ENCODE results near the gene COL11A1.

The COL11A1 gene

DNA sequence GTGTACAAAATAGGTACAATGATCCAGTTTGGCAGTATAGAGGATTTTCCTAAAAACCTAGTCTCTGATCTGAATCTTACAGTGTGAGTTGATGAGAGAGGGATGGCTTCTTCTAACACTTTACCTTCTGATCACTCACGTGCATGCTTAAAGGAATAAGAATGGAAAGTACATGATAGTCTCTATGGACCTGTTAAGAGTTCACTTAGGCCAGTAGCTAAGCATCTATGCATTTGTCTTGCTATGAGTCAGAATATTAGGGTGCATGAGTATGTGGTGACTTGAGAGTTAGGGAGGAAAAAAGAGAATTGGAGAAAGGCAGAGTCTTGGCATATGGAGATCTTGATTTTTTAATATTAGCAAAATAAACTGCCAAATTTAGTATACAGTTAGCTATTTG lies 206.3 kb downstream of the COL11A1 start:
- DNase-seq (ENCODE audit: low read depth in 2 of 3, low spot score in 1 of 3): no peak

DNA sequence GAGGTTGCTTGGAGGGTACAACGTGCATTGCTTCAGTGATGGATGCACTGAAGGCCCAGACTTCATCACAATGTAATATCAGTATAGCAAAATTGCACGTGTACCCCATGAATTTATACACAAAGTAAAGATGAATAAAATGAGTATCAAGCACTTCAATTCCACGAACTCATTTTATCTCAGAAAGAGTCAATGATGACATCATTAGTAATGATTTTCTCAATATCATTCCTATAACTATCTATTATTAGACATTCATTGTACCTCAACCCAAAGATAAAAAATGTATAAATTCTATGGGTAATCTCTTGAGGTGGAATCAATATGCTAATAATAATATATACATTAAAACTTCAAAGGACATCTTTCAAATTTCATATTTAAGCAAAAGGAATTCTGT lies 208.4 kb downstream of the COL11A1 start:
- no peak for DNase-seq (ENCODE audit: low read depth in 2 of 3, low spot score in 1 of 3)

DNA sequence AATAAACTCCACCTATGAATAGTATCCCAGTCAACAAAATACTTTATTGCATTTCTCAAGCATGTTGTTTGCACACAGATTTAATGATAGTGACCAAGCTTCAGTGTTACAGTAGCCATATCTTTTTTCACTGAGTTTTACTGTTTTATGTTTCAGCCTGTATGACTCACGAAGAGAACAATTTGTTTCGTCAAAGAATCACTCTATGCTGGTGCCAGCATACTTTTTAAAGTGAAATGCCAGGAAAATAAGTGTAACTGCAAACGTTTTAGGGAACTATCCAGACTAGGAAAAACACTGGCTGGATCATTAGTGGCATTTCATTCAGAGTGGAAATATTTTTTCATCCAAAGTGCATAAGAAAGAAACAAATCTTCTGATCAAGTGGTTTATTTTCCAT lies 210.8 kb downstream of the COL11A1 start:
- no peak for DNase-seq (ENCODE audit: low read depth in 2 of 3, low spot score in 1 of 3)

DNA sequence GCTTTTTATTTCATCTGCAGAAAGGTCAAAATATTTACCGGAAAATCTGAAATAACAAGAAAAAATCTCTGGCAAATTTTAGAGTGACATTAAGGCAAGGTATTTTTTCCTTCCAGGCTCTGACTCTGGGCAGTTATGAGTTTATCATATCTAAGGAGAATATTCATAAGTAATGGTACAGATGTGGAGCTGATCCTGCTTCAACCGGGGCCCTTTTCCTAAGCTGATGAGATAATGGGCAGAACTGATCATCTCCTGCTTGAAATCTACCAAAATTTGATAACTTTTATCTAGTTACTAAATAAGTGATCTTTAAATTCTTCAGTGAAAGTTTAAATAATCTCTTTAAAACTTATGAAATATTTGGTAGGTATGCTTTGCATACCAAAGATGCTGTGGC lies 211.6 kb downstream of the COL11A1 start:
- no peak for DNase-seq (ENCODE audit: low read depth in 2 of 3, low spot score in 1 of 3)

DNA sequence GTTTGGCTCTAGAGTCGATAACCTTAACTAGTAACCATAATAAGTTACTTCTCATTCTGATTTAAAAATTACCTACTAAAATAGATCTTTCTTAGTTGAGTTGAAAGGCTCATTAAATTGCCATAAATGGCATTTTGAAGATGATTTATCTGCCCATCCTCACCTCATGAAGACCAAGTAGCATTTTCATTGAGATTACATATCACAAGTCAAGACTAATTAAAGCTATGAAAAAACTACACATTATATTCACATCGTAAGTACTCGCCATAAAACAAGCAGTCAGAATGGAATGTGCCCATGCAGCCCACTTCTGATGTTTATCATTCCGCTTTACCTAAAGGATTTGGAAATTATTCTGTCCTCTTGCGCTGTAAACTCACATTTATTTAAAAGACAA lies 212.0 kb downstream of the COL11A1 start:
- DNase-seq (ENCODE audit: low read depth in 2 of 3, low spot score in 1 of 3): no peak

DNA sequence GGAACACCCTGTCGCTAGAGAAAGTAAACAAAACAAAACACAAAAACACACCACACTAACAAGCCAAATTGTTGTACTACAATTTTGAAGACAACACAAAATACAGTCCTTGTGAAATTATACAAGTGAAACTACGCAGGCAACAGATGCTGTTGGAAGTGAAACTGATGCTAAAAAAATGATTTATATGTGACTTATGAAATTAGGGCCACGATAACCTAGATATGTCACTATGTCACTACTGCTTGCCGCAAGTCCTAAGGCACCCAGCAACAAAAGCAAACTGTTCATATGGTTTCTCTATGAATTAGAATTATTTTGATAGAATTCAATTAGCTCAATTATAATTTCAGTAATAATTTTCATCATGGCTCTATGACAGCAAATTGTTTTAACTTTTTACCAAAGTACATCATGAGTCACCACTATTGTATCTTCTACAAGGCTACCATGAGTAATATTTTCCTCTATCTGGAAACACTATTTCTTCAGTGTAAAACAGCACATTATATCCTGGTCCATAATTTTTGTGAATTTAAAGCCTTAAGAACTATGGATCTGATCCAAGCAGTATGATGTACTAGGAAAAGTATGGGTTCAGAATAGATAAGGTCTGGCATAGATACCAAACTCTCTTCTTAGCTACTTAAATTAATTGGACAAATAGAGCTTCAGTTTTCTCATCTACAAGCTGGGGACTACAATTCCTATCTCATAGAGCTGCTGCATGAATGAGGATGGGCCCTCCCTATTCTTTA lies 216.3 kb downstream of the COL11A1 start:
- no peak for DNase-seq (ENCODE audit: low read depth in 2 of 3, low spot score in 1 of 3)

DNA sequence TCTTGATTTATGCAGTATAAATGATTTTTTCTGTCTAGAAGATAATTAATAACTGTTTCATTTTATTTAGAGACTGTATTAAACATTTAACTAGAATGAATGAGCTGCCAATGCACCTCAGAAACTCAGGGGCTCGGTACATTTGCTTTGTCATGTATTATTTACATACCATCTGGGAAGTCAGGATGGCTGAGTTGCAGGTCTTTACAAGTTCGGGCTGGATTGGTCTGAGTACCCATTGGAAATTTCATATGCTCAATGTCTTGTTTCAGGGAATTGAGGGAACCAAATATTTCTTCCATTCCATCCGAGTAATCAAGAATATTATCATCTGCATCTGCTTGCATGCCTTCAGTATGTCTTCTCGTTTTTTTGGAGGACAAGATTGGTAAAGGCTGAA lies 221.7 kb downstream of the COL11A1 start:
- DNase-seq (ENCODE audit: low read depth in 2 of 3, low spot score in 1 of 3): no peak

DNA sequence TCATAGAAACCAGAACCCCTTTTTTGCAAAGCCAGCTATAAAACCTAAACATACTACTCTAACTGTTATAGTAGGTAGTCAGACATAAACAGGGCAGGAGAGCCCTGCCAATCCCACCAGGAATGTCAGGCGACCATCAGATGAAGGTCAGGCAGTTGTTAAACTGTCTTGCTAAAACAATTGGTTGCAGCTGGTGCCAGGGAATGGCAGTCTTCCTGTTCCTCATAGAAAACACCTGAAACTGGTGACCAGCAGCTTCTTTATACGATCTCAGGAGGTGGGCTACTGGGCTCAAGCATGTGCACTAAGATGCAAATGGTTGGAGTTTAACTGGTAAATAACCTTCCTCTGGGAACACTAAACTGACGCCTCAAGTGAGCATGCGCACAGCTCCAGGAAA lies 224.1 kb downstream of the COL11A1 start:
- DNase-seq (ENCODE audit: low read depth in 2 of 3, low spot score in 1 of 3): no peak

DNA sequence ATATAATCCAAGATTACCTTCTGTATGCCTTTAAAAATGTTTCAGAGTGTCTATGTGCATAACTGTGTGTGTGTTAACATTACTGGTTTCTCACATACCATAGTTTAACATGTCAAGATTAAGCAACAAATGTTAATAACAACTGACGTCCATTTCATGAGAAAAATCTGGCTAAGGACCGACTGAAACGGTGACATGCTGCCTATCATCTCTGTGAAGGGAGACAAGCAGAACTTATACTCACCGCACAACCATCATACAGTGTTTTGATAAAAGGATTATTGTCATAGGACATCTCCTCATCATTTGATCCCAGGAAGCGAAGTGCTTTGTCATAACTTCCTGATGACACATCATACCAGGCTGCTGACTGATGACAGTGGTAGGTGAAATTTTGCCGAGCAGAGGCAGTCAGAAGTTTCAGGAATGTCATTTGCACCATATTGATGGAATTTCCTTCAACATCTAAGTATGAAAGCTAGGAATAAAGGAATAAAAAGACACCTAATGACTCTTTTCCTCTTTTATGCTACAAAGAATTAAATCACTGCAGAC lies 228.8 kb downstream of the COL11A1 start:
- DNase-seq (ENCODE audit: low read depth in 2 of 3, low spot score in 1 of 3): no peak

DNA sequence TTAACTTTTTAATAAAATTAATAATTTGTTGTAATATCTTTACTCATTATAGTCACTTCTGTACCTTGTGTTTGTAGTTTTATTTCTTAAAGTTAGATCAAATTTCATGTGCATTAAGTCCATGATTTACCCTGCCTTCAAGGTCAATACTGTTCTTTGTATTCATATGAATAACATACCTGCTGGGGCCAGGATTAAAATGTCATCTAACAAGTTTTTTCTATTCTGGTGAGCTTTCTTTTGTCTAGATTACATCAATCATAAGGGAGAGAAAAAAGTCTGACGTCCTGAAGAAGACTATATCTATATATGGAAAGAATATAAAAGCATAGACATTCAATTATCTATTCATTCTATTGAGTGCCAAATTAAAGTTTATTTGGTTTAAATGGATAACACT lies 232.6 kb downstream of the COL11A1 start:
- DNase-seq (ENCODE audit: low read depth in 2 of 3, low spot score in 1 of 3): no peak

DNA sequence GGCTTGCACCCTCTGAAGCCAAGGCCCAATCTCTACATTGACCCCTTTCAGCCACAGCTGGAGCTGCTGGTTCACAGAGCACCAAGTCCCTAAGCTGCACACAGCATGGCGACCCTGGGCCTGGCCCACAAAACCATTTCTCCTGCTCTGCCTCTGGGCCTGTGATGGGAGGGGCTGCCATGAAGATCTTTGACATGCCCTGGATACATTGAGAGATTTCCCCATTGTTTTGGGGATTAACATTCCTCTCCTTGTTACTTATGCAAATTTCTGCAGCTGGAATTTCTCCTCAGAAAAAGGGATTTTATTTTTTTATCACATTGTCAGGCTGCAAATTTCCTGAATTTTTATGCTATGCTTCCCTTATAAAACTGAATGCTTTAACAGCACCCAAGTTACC lies 235.8 kb downstream of the COL11A1 start:
- DNase-seq (ENCODE audit: low read depth in 2 of 3, low spot score in 1 of 3): no peak

DNA sequence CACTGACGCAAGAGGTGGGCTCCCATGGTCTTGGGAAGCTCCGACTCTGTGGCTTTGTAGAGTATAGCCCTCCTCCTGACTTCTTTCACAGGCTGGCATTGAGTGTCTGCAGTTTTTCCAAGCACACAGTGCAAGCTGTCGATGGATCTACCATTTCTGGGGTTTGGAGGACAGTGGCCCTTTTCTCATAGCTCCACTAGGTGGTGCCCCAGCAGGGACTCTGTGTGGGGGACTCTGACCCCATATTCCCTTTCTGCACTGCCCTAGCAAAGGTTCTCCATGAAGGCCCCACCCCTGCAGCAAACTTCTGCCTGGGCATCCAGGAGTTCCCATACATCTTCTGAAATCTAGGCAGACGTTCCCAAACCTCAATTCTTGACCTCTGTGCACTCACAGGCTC lies 236.2 kb downstream of the COL11A1 start:
- DNase-seq (ENCODE audit: low read depth in 2 of 3, low spot score in 1 of 3): no peak

DNA sequence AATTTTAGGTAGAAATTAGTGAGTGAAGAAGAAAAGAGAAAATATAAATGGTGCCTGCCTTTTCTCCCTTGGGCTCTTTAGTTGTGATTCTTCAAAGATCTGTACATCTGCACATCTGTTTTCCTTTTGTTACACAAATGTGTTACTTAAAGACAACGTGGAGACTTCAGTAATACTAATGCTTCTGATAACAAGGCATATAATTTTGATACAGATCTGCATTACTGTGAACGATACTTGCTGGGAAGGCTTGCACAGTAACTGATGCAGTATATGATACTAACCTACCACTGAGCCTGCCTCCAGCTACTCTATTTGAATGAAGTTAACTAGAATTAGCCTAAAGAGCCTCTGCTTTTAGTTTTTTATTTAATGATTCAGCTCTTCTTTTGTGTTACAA lies 244.6 kb downstream of the COL11A1 start:
- DNase-seq (ENCODE audit: low read depth in 2 of 3, low spot score in 1 of 3): no peak

DNA sequence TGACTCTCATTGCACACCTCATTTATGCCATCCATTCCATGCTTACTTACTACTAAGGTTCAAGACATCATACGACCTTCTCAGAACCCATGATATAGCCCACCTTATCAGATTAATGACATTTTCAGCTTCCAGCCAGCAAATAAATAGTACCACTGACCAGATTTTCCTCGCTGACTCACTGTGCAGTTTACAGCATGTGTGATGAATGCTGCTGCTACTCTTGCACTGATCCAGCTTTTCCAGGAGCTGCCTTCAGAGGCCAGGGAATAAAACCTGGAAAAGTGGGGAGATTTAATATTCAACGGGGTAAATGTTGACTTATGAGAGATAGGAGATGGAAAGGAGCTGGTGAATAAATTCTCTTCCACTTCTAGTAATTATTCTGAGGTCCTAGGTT lies 247.1 kb downstream of the COL11A1 start:
- no peak for DNase-seq (ENCODE audit: low read depth in 2 of 3, low spot score in 1 of 3)

DNA sequence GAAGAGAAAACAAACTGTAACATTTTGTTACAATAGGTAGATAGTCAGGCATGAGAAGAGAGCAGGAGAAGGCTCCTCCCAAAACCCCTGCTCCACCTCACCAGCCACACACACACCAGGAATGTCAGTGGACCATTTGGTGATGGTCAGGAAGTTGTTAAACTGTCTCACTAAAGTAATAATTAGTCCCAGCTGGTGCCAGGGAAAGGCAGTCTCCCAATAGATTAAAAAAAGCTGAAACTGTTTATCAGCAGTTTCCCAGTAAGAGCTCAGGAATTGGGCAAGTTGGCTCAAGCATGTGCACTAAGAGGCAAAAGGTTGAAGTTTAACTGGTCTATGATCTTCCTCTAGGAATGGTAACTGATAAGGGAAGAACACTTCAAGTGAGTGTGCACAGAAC lies 249.6 kb downstream of the COL11A1 start:
- DNase-seq (ENCODE audit: low read depth in 2 of 3, low spot score in 1 of 3): no peak

DNA sequence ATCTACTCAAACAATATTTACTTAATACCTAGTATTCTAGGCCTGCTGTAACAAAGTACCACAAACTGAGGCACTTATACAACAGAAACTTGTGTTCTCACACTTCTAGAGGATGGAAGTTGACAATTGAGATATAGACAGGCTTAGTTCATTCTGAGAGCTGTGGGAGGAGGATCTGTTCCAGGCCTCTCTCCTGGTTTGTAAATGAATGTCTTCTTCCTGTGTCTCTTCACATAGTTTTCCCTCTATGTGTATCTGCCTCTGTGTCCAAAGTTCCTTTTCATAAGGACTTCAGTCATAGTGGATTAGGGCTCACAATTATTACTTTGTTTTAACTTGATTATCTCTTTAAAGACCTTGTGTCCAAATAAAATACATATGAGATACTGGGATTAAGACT lies 251.1 kb downstream of the COL11A1 start:
- DNase-seq (ENCODE audit: low read depth in 2 of 3, low spot score in 1 of 3): no peak

DNA sequence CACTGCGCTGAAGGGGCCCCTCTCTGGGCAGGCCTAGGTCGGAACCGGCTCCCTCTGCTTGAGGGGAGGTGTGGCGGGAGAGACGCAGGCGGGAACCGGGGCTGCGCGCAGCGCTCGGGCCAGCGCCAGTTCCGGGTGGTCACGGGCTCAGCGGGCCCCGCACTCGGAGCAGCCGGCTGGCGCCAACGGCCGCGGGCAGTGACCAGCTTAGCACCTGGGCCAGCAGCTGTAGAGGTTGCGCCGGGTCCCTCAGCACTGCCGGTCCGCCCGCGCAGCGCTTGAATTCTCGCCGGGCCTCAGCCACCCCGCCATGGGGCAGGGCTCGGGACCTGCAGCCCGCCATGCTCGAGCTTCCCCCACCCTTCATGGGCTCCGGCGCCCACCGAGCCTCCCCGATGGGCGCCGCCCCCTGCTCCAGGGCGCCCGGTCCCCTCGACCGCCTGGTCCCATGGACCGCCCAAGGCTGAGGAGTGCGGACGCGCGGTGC lies 254.6 kb downstream of the COL11A1 start:
- DNase-seq (ENCODE audit: low read depth in 2 of 3, low spot score in 1 of 3): no peak

DNA sequence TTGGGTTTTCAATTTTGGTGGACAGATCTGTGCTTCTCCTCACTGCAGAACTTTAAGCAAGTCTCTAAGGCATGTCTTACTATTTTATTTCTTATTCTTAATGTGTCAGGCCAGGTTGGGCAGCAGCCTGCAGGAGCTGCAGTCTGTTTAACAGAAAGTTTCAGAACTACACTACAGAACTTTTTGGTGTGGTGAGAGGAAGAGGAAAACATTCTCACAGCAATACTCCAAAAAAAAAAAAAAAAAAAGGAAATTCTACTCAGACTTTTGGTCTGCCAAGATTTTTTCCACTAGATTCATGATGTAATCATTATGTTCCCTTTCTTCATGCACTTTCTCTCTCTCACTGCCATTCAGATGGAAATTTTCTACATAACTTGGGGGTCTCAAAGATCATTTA lies 255.2 kb downstream of the COL11A1 start:
- DNase-seq (ENCODE audit: low read depth in 2 of 3, low spot score in 1 of 3): no peak

DNA sequence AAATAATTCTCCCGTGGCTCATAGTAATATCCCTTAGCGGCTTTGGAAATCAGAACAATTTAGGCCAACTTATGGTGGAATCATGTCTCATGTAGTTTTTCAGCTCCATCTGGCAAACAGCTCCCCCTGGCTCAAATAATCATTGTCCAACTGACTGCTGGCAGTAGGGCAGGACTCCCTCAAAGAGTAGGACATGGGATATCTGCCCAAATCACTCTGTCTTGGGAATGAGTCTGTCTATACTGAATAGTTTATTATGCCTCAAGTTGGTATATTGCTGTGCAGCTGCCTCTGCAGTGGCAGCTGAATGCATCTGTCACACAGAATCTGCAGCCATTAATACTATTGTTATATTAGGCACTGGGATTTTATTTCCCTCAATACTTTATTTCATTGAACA lies 255.7 kb downstream of the COL11A1 start:
- DNase-seq (ENCODE audit: low read depth in 2 of 3, low spot score in 1 of 3): no peak

DNA sequence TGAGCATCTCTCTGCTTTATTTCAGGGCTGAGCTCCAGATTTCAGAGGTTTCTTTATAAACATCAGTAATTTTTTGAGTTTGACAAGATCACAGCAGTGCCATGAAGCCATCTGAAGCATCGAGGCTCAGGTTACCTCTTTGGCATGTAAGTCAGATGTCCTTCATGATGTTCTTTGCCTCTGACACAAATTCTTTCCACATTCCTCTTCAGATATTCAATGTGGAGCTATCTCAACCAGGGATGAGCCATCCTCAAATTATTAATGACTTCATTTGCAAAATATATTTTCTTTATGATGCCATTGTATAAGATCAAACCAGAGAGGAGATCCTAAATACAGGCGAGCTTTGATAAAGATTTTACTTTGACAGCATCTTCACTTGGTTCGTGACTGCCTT lies 256.7 kb downstream of the COL11A1 start:
- DNase-seq (ENCODE audit: low read depth in 2 of 3, low spot score in 1 of 3): no peak

DNA sequence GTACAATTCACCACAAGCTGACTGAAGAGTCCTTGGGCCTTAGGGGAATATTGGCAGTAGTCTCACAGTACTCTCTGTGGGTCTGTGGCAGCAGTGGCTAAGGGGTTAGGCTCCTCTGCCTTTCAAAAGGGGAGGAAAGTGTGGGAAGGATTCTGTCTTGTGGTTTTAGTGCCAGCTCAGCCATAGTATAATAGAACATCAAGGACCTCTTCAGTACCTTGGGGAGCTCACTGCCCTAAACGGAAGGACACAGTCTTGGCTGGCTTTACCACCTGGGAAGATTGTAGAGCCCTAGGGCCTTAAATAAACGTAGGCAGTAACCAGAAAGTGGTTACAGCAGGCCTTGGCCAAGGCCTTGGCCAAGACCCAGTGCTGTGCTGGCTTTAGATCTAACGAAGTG lies 265.7 kb downstream of the COL11A1 start:
- no peak for DNase-seq (ENCODE audit: low read depth in 2 of 3, low spot score in 1 of 3)

DNA sequence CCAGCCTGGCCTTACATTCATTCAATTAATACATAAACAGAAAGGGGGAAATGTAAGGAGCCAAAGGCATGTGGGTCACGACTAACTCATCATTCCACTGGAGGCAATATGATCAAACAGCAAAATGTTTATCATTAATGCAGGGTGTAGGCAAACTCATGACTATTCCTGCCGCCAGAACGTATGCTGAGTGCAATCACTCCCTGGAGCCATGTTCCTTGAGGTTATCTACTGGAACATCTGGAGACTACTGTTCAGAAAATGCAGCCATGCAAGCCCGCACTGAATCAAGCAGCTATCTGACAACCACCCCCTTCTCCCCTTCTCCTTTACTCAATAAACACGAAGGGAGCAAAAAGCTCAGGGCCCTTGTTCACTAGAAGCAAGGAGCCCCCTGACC lies 267.6 kb downstream of the COL11A1 start:
- no peak for DNase-seq (ENCODE audit: low read depth in 2 of 3, low spot score in 1 of 3)

DNA sequence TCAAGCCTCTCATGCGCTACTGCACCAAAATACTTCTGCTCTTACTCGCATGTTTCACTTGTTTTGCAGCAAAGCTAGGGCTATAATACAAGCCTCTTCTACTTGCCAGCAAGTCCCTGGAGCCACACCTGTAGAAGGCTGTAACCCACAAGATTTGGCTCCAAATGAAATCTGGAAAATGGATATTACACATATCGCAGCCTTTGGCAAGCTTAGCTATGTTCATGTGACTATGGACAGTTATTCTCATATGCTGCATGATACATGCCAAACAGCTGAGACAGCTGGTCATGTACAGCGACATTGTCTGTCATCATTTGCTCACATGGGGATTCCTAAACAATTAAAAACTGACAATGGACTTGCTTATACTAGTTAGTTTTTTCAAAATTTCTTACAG lies 270.3 kb downstream of the COL11A1 start:
- DNase-seq (ENCODE audit: low read depth in 2 of 3, low spot score in 1 of 3): no peak
